ENCODE data around the gene MYH9. TPM values are rescaled to one million over a fixed set of nuclear protein-coding genes. Genes with fewer than 3 reads are reported as not detected.

The MYH9 gene
- total RNA-seq, 4 donors from 2014 or later, result 215 to 1,171 (median 400) TPM

DNA sequence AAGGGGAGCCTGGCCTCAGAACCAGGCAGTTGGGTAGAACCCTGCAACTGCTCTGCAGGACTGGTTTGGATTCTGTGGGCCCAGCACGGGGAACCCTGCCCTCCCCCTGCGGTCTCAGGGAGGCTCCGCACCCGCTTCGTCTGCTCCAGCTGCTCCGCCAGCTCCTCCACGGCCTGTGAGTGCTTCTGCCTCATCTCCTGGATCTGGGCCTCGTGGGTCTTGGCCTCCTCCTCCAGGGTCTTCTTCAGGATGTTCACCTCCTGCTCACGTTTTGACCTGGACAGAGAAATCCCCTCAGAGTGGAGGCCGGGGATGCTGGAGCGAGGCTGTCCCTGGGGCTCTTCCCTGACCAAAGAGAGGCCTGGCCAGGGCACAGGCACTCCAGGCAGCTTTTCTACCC, 93.0 kb downstream of the MYH9 start:
- intact Hi-C loops (cut with DNase I; ENCODE audit: low total_unique reads), result no loop called here
- H3K36me3 ChIP-seq, result no peaks in the 10 kb centered on the region

DNA sequence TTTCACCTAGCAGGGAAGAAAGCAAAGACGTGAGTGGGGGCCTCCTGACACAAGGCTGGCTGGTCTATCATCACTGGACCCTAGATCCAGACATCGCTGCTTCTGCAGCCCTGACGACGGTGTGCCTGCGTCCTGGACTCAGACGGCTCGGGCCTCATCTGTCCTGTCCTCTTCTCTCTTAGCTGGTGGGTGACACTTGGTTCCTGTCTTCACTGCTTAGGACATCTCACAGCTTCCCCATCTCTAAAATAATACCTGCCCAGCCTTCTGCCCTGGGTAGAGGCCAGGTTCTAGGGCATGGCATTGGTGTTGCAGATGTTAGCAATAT, 93.5 kb downstream of the MYH9 start:
- H3K4me1 ChIP-seq, result no peaks in the 10 kb centered on the region
- no peaks in the 10 kb centered on the region for H3K9me3 ChIP-seq
- no peak for DNase-seq
- H3K36me3 ChIP-seq, result no peaks in the 10 kb centered on the region
- no peaks in the 10 kb centered on the region for H3K27me3 ChIP-seq
- no peak for TF ChIP-seq POLR2A (IDR thresholded peaks at IDR 0.05)
- TF ChIP-seq, protein P1, sequence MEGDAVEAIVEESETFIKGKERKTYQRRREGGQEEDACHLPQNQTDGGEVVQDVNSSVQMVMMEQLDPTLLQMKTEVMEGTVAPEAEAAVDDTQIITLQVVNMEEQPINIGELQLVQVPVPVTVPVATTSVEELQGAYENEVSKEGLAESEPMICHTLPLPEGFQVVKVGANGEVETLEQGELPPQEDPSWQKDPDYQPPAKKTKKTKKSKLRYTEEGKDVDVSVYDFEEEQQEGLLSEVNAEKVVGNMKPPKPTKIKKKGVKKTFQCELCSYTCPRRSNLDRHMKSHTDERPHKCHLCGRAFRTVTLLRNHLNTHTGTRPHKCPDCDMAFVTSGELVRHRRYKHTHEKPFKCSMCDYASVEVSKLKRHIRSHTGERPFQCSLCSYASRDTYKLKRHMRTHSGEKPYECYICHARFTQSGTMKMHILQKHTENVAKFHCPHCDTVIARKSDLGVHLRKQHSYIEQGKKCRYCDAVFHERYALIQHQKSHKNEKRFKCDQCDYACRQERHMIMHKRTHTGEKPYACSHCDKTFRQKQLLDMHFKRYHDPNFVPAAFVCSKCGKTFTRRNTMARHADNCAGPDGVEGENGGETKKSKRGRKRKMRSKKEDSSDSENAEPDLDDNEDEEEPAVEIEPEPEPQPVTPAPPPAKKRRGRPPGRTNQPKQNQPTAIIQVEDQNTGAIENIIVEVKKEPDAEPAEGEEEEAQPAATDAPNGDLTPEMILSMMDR (IDR thresholded peaks at IDR 0.05), result no peak
- intact Hi-C loops (cut with DNase I; ENCODE audit: low total_unique reads), result no loop called here
- H3K4me3 ChIP-seq, result no peak overlapping the region
- H3K27ac ChIP-seq, result no peak overlapping the region

More for the DNA sequence above, 93.0 kb downstream of the MYH9 start:
- Histone ChIP-seq H3K27ac (no peak overlapping the region), H3K27me3 (no peaks in the 10 kb centered on the region), H3K4me1 (no peaks in the 10 kb centered on the region), H3K4me3 (no peak overlapping the region), H3K9me3 (no peaks in the 10 kb centered on the region)
- DNase-seq, result no peak
- no peak for TF ChIP-seq POLR2A (IDR thresholded peaks at IDR 0.05)
- TF ChIP-seq, protein P1 (IDR thresholded peaks at IDR 0.05), result no peak

DNA sequence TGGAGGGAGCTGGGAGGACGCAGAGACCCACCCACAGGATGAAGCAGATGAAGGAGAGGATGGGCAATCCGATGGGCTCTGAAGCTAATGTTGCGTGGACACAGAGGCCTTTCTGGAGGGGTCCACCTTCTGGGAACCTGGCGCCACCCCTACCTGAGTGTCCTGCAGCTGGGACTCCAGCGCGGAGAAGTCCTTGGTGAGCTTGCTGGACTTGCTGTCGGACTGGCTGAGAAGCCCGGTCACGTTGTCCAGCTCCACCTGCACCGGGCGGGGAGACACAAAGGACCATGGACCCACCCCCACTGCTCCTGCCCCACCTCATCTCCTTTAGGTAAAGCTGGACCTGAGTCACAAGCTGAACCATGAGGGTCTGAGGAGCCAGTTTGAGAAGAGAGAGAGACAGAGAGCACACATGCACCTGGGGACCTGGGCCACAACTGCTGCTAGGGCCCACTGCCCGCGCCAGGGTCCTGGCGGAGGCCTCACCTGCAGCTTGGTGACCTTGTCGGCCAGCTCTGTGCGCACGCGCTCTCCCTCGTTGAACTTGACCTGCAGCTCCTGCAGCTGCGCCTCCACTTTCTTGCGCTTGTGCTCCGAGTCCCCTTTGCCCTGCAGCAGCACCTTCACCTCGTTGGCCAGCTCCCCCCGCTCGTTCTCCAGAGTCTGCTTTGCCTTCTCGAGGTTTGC, 94.0 kb downstream of the MYH9 start:
- Histone ChIP-seq H3K27ac (no peak overlapping the region), H3K4me1 (no peaks in the 10 kb centered on the region), H3K4me3 (no peak overlapping the region), H3K9me3 (no peaks in the 10 kb centered on the region), H3K27me3 (no peaks in the 10 kb centered on the region), H3K36me3 (no peaks in the 10 kb centered on the region)
- TF ChIP-seq POLR2A (IDR thresholded peaks at IDR 0.05), result no peak
- TF ChIP-seq, protein P1 (IDR thresholded peaks at IDR 0.05), result no peak
- intact Hi-C loops (cut with DNase I; ENCODE audit: low total_unique reads), result no loop called here
- no peak for DNase-seq

DNA sequence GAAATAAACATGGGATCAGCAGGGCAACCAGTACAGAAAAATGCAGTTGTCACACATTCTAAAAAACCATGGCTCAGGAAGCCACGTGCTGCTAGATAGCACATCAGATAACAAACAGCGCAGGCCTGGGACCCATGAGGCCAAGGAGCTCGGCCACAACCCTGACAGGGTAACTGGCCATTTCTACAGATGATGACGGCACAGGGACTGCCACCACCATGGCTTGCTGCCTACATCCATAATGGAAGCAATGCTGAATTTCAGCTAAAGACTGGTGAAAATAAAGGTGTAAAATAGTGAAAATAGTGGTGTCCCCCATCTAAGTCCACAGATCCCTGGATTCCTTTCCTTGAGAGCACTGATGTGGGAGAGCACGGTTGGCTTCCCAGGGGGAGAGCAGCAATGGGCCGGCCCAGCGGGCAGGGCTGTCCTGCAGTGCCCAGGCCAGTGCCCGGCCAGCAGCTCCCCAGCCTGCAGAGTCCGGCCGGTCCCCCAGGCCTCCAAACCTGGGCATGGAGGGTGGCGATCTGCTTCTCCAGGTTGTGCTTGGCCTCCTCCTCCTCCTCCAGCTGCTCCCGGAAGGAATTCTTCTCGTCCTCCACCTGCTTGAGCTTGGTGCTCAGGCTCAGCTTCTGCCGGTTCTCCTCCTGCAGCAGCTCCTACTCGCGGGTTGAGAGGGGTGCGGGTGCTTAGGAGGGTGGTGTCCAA, 94.8 kb downstream of the MYH9 start:
- no peaks in the 10 kb centered on the region for H3K27me3 ChIP-seq
- no peaks in the 10 kb centered on the region for H3K36me3 ChIP-seq
- no peak for DNase-seq
- intact Hi-C loops (cut with DNase I; ENCODE audit: low total_unique reads), result no loop called here
- H3K4me3 ChIP-seq, result no peak overlapping the region
- no peaks in the 10 kb centered on the region for H3K9me3 ChIP-seq
- H3K4me1 ChIP-seq, result no peaks in the 10 kb centered on the region
- H3K27ac ChIP-seq, result no peak overlapping the region
- TF ChIP-seq, protein P1 (IDR thresholded peaks at IDR 0.05), result no peak
- TF ChIP-seq POLR2A (IDR thresholded peaks at IDR 0.05), result no peak
